H1 (cell line): Measurements from ENCODE around the gene GRHL3.

ENCODE experiments used
- ATF2 ChIP-seq: IDR thresholded peaks from 2 replicates; pipeline ENCODE4 v1.6.1; 2012; ENCODE audit warnings: low read length, inconsistent platforms
- ATF3 ChIP-seq: IDR thresholded peaks from 2 replicates; pipeline ENCODE4 v1.6.1; 2011; ENCODE audit warnings: low read depth, mild to moderate bottlenecking, low read length; ENCODE audit not compliant: insufficient read depth
- CTCF ChIP-seq, 3 experiments: IDR thresholded peaks; 1 replicate in 2 of 3; 2 replicates in 1 of 3; pipeline versions ENCODE4 v1.5.1 to v1.6.1; 2011; ENCODE audit warnings: low read length in 3 of 3, mild to moderate bottlenecking in 3 of 3, inconsistent platforms in 2 of 3, low read depth in 1 of 3, moderate library complexity in 1 of 3; ENCODE audit not compliant: insufficient read depth in 1 of 3; ENCODE audit errors: control extremely low read depth in 1 of 3
- EZH2 ChIP-seq: fragments of 200-600 bp; sonication (generic); IDR thresholded peaks from 2 replicates; pipeline ENCODE4 v1.7.1; 2012; ENCODE audit warnings: low read depth, mild to moderate bottlenecking, moderate library complexity, low read length, inconsistent platforms; ENCODE audit not compliant: severe bottlenecking
- PHF8 ChIP-seq: fragments of 200-600 bp; sonication (generic); conservative IDR thresholded peaks from 2 replicates; pipeline ENCODE4 v1.7.1; 2012; ENCODE audit warnings: low read depth, mild to moderate bottlenecking, inconsistent platforms, low read length, moderate library complexity
- POLR2AphosphoS5 ChIP-seq: IDR thresholded peaks from 2 replicates; pipeline ENCODE4 v1.6.1; 2011; ENCODE audit warnings: low read depth, low read length
- POU5F1 ChIP-seq: IDR thresholded peaks from 2 replicates; pipeline ENCODE4 v1.6.1; 2011; ENCODE audit warnings: low read depth, mild to moderate bottlenecking, low read length, moderate library complexity
- RAD21 ChIP-seq, 2 experiments: IDR thresholded peaks in 1 of 2; conservative IDR thresholded peaks in 1 of 2; 2 replicates each; pipeline ENCODE4 v1.6.1; 2011; ENCODE audit warnings: low read depth in 2 of 2, low read length in 2 of 2, improper control_type of control experiment in 1 of 2, inconsistent platforms in 1 of 2, mild to moderate bottlenecking in 1 of 2, moderate library complexity in 1 of 2
- SRF ChIP-seq: IDR thresholded peaks from 2 replicates; pipeline ENCODE4 v1.6.1; 2011; ENCODE audit warnings: mild to moderate bottlenecking, low read depth, low read length, moderate library complexity
- TAF1 ChIP-seq: IDR thresholded peaks from 2 replicates; pipeline ENCODE4 v1.6.1; 2011; ENCODE audit warnings: mild to moderate bottlenecking, low read depth, low read length
- USF2 ChIP-seq: IDR thresholded peaks from 2 replicates; pipeline ENCODE4 v1.6.1; 2011; ENCODE audit warnings: low read length, improper control_type of control experiment

- TF ChIP-seq TAF1 (no peak), EZH2 (no peak), RAD21 (IDR thresholded peaks at IDR 0.05 in 1 of 2, conservative IDR thresholded peaks at IDR 0.05 in 1 of 2; ENCODE audit: low read depth in 2 of 2, low read length in 2 of 2) (no peak), PHF8 (no peak), CTCF (IDR thresholded peaks at IDR 0.05; ENCODE audit: control extremely low read depth in 1 of 3, insufficient read depth in 1 of 3, low read depth in 1 of 3, low read length in 3 of 3) (no peak), POU5F1 (no peak), POLR2AphosphoS5 (no peak), USF2 (no peak), SRF (no peak), ATF2 (no peak), ATF3 (no peak)
Measured at GRCh38 chr1:24294228-24294672, 24.9 kb upstream of the GRHL3 start.
